GM20000 (cell line): ENCODE measurements around the gene ECEL1.

Source experiments
- DNase-seq: peaks from one replicate; pipeline ENCODE4 v3.0.0; 2012; ENCODE audit warnings: low spot score
- CTCF ChIP-seq: IDR thresholded peaks from 2 replicates; pipeline ENCODE4 v1.5.1; 2012; ENCODE audit warnings: mild to moderate bottlenecking, control low read depth; ENCODE audit errors: extremely low read depth, missing control alignments

Gene ECEL1

GRCh38 chr2:232525199-232525598 is 37.6 kb upstream of the ECEL1 start:
- DNase-seq, result no peak
- no peak for TF ChIP-seq CTCF

- DNase-seq, result peak; percentile 43
- no peak for TF ChIP-seq CTCF
Observed at GRCh38 chr2:232524771-232525170, 37.1 kb upstream of the ECEL1 start.

GRCh38 chr2:232523682-232524597 is 36.3 kb upstream of the ECEL1 start:
- no peak for TF ChIP-seq CTCF
- DNase-seq, result peak; percentile 71

- peak; percentile 46 for DNase-seq
- no peak for TF ChIP-seq CTCF
Observed at GRCh38 chr2:232523402-232523681, 35.7 kb upstream of the ECEL1 start.

- DNase-seq, result peak; percentile 53
- no peak for TF ChIP-seq CTCF
Observed at GRCh38 chr2:232522623-232523401, 35.2 kb upstream of the ECEL1 start.

GRCh38 chr2:232521959-232522622 is 34.5 kb upstream of the ECEL1 start:
- DNase-seq, result peak; percentile 95
- TF ChIP-seq CTCF, result peak; percentile 72

- no peak for DNase-seq
- TF ChIP-seq CTCF, result no peak
Observed at GRCh38 chr2:232521098-232521497, 33.5 kb upstream of the ECEL1 start.
